IMR-90 (cell line): ENCODE data around the gene THEM5. TPM values are rescaled to one million over a fixed set of nuclear protein-coding genes. Genes with fewer than 3 reads are reported as not detected.

Experiments used
- microRNA-seq, 2 experiments: library from miRNA; stranded (forward) in 1 of 2; unstranded in 1 of 2; fragments of 10-50 nt in 1 of 2; fragments of <30 nt in 1 of 2; gene quantifications in 1 of 2; microRNA quantifications in 1 of 2; one replicate each; pipeline versions ENCODE3 to v1.1.0; 2013 to 2020; ENCODE audit not compliant: insufficient read depth in 1 of 2, insufficient read length in 1 of 2, unreplicated experiment in 1 of 2
- polyA plus RNA-seq, 3 experiments: library from polyadenylated mRNA; depleted of rRNA; stranded (reverse); fragments of >200 nt; gene quantifications; 2 replicates each; pipeline ENCODE4 v1.2.3, GENCODE V29; 2012; ENCODE audit warnings: low replicate concordance in 1 of 3
- small RNA-seq, 5 experiments: library from RNA; depleted of rRNA; stranded (forward); fragments of <200 nt; gene quantifications; one replicate each; pipeline ENCODE3, GENCODE V24; 2012
- total RNA-seq: library from RNA; depleted of rRNA; stranded (reverse); fragments of >200 nt; gene quantifications from 2 replicates; pipeline ENCODE4 v1.2.3, GENCODE V29; 2012; rRNA removed

Gene THEM5
- total and polyA plus RNA-seq, 2 of the 4 experiments (the other 2 are of a cell fraction) = not detected

Small RNAs within 50 kb of the gene (microRNA-seq; reads per million reads assigned to microRNA genes)
- gene RF00019 (ENCODE audit: insufficient read depth, insufficient read length) = not detected

Small RNAs within 50 kb of the gene (small RNA-seq; reads per million reads assigned to genes)
- gene RF00019 = 0 reads per million in 5 experiments

Other genes starting within 250 kb of the THEM5 start
- gene SNX27, start 241.7 kb downstream of the THEM5 start, total RNA-seq = 25.6 and 34.4 TPM in 2 replicates
- 9.3 and 12.3 TPM in 2 replicates for gene SNX27, start 241.7 kb downstream of the THEM5 start, polyA plus RNA-seq (2012; rRNA removed)
- gene CELF3, start 136.9 kb downstream of the THEM5 start, total RNA-seq = not detected in 2 replicates
- gene CELF3, start 136.9 kb downstream of the THEM5 start, polyA plus RNA-seq (2012; rRNA removed) = not detected in 2 replicates
- gene RIIAD1, start 132.2 kb downstream of the THEM5 start, total RNA-seq = not detected in 2 replicates
- gene RIIAD1, start 132.2 kb downstream of the THEM5 start, polyA plus RNA-seq (2012; rRNA removed) = not detected in 2 replicates
- 65.4 and 85.8 TPM in 2 replicates for gene MRPL9, start 90.2 kb downstream of the THEM5 start, total RNA-seq
- 77.3 and 87.5 TPM in 2 replicates for gene MRPL9, start 90.2 kb downstream of the THEM5 start, polyA plus RNA-seq (2012; rRNA removed)
- gene TDRKH, start 63.2 kb downstream of the THEM5 start, total RNA-seq = 2.2 TPM in 2 replicates
- 0.86 and 1.2 TPM in 2 replicates for gene TDRKH, start 63.2 kb downstream of the THEM5 start, polyA plus RNA-seq (2012; rRNA removed)
- not detected in 2 replicates for gene LINGO4, start 48.3 kb downstream of the THEM5 start, total RNA-seq
- gene LINGO4, start 48.3 kb downstream of the THEM5 start, polyA plus RNA-seq (2012; rRNA removed) = not detected in 2 replicates
- gene RORC, start 21.9 kb downstream of the THEM5 start, total RNA-seq = not detected in 2 replicates
- gene RORC, start 21.9 kb downstream of the THEM5 start, polyA plus RNA-seq (2012; rRNA removed) = not detected in 2 replicates
- not detected in 2 replicates for gene C2CD4D, start 13.9 kb downstream of the THEM5 start, total RNA-seq
- not detected in 2 replicates for gene C2CD4D, start 13.9 kb downstream of the THEM5 start, polyA plus RNA-seq (2012; rRNA removed)
- 7.3 and 8.3 TPM in 2 replicates for gene THEM4, start 55.8 kb upstream of the THEM5 start, total RNA-seq
- 12.2 and 15.7 TPM in 2 replicates for gene THEM4, start 55.8 kb upstream of the THEM5 start, polyA plus RNA-seq (2012; rRNA removed)
- gene S100A10, start 140.1 kb upstream of the THEM5 start, total RNA-seq = 77.2 and 86.0 TPM in 2 replicates
- gene S100A10, start 140.1 kb upstream of the THEM5 start, polyA plus RNA-seq (2012; rRNA removed) = 223 and 277 TPM in 2 replicates
- gene S100A11, start 183.3 kb upstream of the THEM5 start, total RNA-seq = 117 and 167 TPM in 2 replicates
- 1,354 and 1,402 TPM in 2 replicates for gene S100A11, start 183.3 kb upstream of the THEM5 start, polyA plus RNA-seq (2012; rRNA removed)
- gene TCHHL1, start 235.4 kb upstream of the THEM5 start, total RNA-seq = not detected in 2 replicates
- gene TCHHL1, start 235.4 kb upstream of the THEM5 start, polyA plus RNA-seq (2012; rRNA removed) = not detected in 2 replicates